HG02870 (cell line): ENCODE results near the gene ASCL5.
A peak's percentile ranks its signal among the peaks of the same experiment; 100 is the strongest.

ENCODE experiments used
- ATAC-seq: cut with Tn5 transposase; IDR thresholded peaks from one replicate; pipeline ENCODE4 v1.9.1; 2021; ENCODE audit warnings: mild to moderate bottlenecking, moderate library complexity; ENCODE audit not compliant: unreplicated experiment

ASCL5 gene

DNA sequence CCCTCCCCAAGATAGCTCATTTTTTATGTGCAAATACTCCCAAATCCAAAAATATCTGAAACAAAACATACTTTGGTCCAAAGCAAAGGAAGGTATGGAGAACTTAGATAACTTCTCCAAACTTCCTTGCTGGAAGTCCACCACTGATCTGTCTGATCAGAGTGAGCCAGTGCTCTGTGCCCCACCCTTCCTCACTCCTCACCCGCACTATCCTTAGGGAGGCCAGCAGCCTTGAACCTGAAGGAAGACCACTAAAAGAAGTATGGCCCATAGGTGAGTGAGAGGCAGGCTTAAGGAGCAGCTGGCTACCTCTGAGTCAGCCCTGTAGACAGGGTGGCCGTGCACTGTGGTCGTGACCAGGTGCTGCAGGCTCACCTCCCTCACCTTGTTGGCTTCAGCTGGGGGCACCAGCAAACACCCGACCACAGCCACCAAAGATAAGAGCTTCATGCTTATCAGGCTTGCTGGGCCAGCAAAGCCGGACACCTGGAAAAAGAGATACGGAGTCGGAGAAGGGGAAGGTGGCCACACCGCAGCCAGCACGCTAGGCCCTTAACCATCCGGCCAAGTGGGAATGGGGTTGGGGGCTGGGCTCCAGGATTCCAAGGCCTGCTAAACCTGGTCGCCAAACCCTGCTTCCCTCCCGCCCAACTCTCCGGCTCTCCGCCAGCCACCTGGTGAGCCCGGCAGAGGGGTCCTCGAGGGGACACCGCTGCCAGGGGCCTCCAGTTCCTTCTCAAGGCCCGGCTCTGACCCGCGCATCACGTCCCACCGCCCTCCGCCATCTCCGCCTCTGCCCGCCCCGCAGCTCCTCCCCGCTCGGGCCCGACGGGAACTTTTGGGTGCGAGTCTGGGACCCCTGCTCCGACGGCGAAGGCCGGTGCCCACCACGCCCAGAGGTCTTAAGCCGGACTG is 26.7 kb upstream of the ASCL5 start:
- peak; percentile 68 for ATAC-seq

DNA sequence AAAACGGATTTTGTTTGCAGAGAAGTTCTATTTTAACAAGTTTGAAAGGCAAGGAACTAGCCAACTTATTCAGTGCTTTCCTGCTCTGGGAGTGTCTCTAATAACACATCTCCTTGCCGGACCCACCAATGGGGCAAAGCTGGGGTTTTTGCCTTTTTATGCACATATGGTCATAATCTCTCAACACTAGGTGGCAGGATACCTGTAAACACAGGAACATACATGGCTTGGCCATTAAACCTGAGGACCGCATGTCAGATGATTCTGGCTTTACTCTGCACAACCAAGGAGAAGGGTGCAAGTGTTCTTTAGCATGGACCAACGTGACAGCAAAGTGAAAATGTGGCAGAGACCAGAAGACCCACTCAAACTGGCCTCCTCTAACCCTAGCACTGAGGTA is 22.4 kb upstream of the ASCL5 start:
- ATAC-seq: no peak

DNA sequence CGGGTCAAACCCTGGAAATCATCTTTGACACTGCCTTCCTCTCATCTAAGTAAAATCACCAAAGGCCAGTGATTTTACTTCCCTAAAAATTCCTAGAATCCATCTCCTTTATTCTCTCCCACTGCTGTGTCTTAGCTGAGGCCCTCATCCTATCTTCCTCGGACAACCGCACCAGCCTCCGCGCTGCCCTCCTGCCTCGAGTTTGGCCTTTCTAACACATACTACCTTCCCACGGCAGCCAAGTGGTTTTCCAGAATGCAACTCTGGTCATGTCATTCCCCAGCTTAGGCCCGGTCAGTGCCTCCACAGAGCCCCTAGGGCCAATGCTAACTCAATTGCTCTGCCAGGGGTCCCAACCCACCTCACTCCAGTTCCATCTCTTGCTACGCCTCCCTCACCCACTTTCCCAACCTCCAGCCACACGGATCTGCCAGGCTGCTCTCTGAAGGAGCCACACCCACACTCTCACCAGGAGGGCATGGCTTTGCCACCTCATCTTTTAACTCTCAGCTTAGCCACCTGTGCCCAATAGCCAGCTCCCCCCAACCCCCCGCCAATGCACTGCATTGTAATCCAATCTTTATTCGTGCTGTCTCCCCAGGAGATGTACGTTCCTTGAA is 20.5 kb upstream of the ASCL5 start:
- no peak for ATAC-seq

GRCh38 chr1:201146626-201147390 is 19.8 kb upstream of the ASCL5 start:
- ATAC-seq: no peak

GRCh38 chr1:201145816-201146215 is 18.8 kb upstream of the ASCL5 start:
- no peak for ATAC-seq

DNA sequence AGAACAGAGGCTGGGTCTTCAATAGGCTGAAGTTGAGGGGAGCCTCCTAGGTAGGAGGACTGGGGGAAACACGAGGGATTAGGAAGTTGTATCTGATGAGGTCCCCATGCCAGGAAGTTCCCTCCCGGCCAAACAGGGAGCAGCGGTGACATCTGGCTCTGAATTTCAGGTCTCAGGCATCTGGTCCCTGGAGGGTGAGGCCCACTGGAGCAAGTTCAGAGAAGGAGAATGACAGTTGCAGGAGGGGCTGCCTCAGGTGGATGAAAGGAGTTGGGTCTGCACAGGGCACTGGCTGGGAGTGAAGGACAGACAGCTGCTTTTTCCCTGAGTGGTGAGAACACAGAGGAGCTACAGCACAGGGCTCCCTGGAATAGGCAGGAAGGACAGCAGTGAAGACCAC is 18.1 kb upstream of the ASCL5 start:
- ATAC-seq: no peak

- no peak for ATAC-seq
Observed at GRCh38 chr1:201144701-201145100, 17.7 kb upstream of the ASCL5 start.

DNA sequence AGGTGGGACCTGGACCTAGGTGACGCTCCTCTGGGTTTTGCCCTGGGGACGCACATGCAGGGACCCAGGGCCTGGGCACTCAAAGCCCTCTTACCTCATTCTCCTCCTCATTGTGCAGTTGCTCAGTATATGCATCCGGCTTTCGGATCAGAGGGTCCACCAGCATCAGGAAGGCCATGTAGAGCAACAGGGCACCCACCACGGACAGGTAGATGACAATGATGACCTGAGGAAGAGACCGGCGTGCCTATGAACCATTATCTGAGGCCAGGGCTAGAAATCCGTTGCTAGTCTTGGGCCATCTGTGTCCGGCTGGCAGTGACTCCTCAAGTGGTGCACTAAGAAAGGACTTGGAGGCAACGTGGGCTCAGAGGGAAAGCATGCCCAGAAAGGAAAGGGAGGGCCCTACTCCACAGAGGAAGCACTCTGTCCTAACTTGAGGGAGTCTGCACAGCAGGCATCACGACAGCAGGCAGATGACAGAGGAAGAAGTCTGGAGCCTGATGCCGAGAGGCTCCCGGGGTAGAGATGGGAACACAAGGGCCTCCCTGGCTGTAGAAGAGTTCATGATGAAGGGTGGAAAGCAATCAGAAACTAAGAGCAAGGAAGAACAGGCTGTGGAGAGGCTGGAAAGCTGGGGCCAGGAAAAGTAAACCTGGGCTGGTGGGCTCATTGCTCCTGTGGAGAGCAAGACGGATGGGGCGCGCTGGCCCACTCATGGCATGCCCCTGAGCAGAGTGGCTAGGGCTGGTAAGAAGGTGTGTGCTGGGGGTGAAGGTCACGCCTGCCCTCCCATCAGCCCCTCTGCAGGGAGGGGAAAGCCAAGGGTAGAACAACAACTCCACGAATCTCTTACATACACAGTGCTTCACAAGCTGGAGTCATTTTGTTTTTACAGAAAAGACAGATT is 17.0 kb upstream of the ASCL5 start:
- no peak for ATAC-seq

GRCh38 chr1:201142849-201143725 is 16.1 kb upstream of the ASCL5 start:
- no peak for ATAC-seq

GRCh38 chr1:201142011-201142848 is 15.2 kb upstream of the ASCL5 start:
- ATAC-seq: no peak

DNA sequence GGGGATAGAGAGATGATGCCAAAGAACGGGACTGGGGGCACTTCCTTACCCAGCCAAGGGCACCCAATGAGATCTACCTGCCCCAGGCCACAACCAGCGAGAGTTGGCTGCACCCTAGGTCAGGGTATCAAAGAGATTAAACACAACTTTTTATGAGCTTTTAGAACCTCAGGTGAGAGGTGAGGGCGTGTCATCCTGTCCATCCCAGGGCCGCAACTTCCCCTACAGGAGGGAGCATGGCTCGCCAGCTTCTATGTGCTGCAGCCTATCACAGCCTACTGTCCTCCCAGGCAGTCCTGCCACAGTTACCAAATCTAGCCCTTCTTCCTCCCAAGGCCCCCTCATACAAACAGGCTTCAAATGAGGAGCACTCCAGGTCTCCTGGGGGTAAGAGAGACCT is 14.4 kb upstream of the ASCL5 start:
- no peak for ATAC-seq

GRCh38 chr1:201140941-201141260 is 13.9 kb upstream of the ASCL5 start:
- no peak for ATAC-seq

DNA sequence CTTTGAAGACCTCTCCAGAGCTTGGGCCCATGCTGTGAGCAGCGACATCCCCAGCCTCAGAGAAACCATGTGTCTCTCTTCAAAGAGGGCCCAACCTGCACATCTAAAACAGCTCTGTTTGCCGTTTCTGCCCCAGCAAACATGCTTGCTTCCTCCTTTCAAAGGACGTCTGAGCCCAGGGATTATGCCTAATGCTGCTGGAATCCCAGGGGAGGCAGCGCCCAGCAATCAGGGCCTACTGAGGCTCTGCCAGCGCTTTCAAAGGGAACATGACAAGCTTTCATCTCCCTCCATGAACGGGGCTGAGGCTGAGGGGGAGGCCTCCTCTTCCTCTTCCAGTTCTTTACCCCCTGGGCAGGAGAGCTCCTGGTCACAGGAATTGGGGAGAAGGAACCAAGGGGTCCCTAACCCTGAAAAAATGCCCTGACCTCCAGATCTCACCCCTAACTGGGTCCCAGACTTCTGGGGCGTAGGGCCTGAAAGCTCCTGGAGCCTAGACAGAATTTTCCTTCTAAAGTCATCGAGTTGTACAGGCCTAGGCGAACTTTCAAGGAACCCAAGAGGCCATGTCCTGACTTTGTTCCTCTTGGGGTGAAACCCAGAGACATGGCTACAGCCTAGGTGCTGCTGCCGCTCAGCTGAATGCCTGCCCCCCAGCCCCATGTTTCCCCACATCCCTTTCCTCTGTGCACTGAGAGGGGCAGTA is 13.4 kb upstream of the ASCL5 start:
- ATAC-seq: no peak

- no peak for ATAC-seq
Observed at GRCh38 chr1:201139756-201140155, 12.8 kb upstream of the ASCL5 start.

GRCh38 chr1:201139306-201139705 is 12.3 kb upstream of the ASCL5 start:
- ATAC-seq: no peak

GRCh38 chr1:201138311-201138840 is 11.4 kb upstream of the ASCL5 start:
- no peak for ATAC-seq

GRCh38 chr1:201137579-201138310 is 10.8 kb upstream of the ASCL5 start:
- no peak for ATAC-seq
